ENCODE measurements around the gene LRMDA.

- TF ChIP-seq CTCF (optimal IDR thresholded peaks at IDR 0.05 in 1 of 3, IDR thresholded peaks at IDR 0.05 in 1 of 3, conservative IDR thresholded peaks at IDR 0.05 in 1 of 3; ENCODE audit: extremely low read depth in 1 of 3, insufficient read depth in 2 of 3, low read length in 3 of 3), result no peak
- no peak for TF ChIP-seq EZH2 (IDR thresholded peaks at IDR 0.05; ENCODE audit: low read length)
Measured at GRCh38 chr10:75654171-75654771, 222.8 kb downstream of the LRMDA start.

Data from keratinocyte (primary cell).